ES-I3 (cell line): ENCODE results near the gene TMEM18.

Experiments
- H3K36me3 ChIP-seq: 2 replicates; pipeline ENCODE4 v1.6.1; 2013; ENCODE audit warnings: mild to moderate bottlenecking, low read length, control low read depth, moderate library complexity; ENCODE audit not compliant: insufficient read depth
- H3K4me1 ChIP-seq: 2 replicates; pipeline ENCODE4 v1.6.1; 2013; ENCODE audit warnings: mild to moderate bottlenecking, control low read depth, low read length; ENCODE audit not compliant: insufficient read depth
- H3K9ac ChIP-seq: 2 replicates; pipeline ENCODE4 v1.6.1; 2013; ENCODE audit warnings: low read depth, mild to moderate bottlenecking, low read length, moderate library complexity
- H3K9me3 ChIP-seq: 2 replicates; pipeline ENCODE4 v1.6.1; 2013; ENCODE audit warnings: mild to moderate bottlenecking, low read length, moderate library complexity; ENCODE audit not compliant: control insufficient read depth, insufficient read depth

TMEM18 gene

DNA sequence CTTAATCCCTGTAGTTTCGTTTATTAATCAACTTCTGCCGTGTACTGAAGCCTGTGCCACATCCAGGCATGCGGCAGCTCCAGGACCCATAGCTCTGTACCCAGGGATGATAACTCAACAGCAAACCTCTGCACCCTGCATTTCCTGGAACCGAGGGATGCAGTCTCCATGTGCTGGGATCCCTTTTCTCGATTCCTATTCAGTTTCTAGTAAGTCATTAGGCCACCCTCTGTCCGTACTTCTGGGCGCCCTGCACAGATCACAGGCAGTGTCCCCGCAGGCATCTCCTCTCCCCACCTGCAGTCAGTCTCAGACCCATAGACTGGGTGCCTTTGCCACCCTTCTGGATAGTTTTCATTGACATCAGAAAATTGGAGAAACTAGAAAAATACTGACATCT is 18.8 kb downstream of the TMEM18 start:
- no peaks in the 10 kb centered on the region for H3K4me1 ChIP-seq
- H3K36me3 ChIP-seq, result no peaks in the 10 kb centered on the region
- no peaks in the 10 kb centered on the region for H3K9me3 ChIP-seq
- no peak overlapping the region for H3K9ac ChIP-seq

GRCh38 chr2:657766-658165 is 19.4 kb downstream of the TMEM18 start:
- no peaks in the 10 kb centered on the region for H3K9me3 ChIP-seq
- H3K36me3 ChIP-seq, result no peaks in the 10 kb centered on the region
- H3K9ac ChIP-seq, result no peak overlapping the region
- H3K4me1 ChIP-seq, result no peaks in the 10 kb centered on the region

GRCh38 chr2:656676-657075 is 20.5 kb downstream of the TMEM18 start:
- H3K9me3 ChIP-seq, result no peaks in the 10 kb centered on the region
- H3K9ac ChIP-seq, result no peak overlapping the region
- H3K36me3 ChIP-seq, result no peaks in the 10 kb centered on the region
- no peaks in the 10 kb centered on the region for H3K4me1 ChIP-seq

- Histone ChIP-seq H3K36me3 (no peaks in the 10 kb centered on the region), H3K4me1 (no peaks in the 10 kb centered on the region), H3K9me3 (no peaks in the 10 kb centered on the region), H3K9ac (no peak overlapping the region)
Measured at GRCh38 chr2:655626-656025, 21.6 kb downstream of the TMEM18 start.

GRCh38 chr2:654896-655295 is 22.3 kb downstream of the TMEM18 start:
- H3K9me3 ChIP-seq, result no peaks in the 10 kb centered on the region
- no peaks in the 10 kb centered on the region for H3K36me3 ChIP-seq
- no peaks in the 10 kb centered on the region for H3K4me1 ChIP-seq
- H3K9ac ChIP-seq, result no peak overlapping the region

DNA sequence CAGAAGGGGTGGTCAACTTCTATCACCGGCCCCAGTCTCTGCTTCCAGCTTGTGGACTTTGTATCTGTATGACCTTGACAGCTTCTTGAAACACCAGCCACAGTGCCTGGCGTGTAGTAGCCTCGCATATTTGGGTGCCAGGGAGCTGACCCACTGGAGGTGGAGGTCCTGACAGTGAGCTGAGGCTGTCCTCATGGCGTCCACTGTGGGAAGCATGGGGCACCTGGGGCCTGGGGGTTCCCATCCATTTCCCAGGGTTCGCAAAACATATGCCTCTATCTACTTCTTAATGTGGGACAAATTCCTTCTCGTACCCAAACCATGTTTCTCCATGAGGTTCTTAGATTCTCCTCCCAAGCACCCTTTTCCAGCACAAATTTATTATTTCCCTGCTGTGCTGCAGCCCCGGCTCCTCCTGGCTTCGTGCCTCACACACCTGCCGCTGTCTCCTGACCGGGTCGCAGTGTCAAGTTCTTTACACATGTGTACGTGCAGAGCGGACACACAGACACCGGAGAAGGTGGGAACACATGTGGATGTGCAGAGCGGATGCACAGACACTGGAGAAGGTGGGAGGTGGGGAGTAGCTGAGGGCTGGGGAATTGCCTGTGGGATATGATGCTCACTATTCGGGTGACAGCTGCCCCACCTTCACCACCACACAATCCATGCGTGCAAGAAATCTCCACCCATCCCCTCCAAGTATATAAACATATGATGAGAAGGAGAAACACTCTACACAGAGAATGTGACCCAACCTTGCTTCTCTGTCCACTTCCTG is 23.4 kb downstream of the TMEM18 start:
- Histone ChIP-seq H3K4me1 (no peaks in the 10 kb centered on the region), H3K36me3 (no peaks in the 10 kb centered on the region), H3K9ac (no peak overlapping the region), H3K9me3 (no peaks in the 10 kb centered on the region)

DNA sequence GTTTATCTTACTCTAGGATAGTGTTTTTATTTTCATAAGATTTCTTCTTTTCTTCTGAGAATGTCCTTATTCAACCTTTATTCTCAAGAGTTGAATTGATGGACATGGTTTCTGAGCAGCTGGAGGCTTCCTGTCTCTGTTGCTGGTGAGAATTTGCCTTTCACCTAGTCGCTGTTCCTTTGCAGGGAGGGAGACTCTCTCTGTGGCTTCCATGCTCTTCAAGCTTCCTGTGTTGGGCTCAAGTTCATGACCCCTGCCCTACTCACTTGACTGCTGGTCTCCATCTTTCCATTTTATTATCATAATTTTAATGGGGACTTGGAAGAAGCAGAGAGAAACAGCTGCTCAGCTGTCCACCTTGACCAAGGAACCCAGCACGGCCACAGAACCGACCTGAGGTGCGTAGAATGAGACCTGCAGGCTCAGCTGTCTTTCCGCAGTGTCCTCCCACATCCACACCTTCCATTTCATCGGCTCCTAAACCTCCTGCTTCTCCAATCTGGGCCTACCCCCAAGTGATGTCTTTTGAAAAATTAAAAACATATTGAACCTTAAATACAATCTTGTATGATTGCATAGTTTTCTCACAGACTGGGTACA is 24.2 kb downstream of the TMEM18 start:
- H3K9ac ChIP-seq, result no peak overlapping the region
- H3K9me3 ChIP-seq, result no peaks in the 10 kb centered on the region
- H3K36me3 ChIP-seq, result no peaks in the 10 kb centered on the region
- H3K4me1 ChIP-seq, result no peaks in the 10 kb centered on the region

GRCh38 chr2:651951-652373 is 25.2 kb downstream of the TMEM18 start:
- H3K9me3 ChIP-seq, result no peaks in the 10 kb centered on the region
- H3K36me3 ChIP-seq, result no peaks in the 10 kb centered on the region
- H3K4me1 ChIP-seq, result no peaks in the 10 kb centered on the region
- no peak overlapping the region for H3K9ac ChIP-seq

DNA sequence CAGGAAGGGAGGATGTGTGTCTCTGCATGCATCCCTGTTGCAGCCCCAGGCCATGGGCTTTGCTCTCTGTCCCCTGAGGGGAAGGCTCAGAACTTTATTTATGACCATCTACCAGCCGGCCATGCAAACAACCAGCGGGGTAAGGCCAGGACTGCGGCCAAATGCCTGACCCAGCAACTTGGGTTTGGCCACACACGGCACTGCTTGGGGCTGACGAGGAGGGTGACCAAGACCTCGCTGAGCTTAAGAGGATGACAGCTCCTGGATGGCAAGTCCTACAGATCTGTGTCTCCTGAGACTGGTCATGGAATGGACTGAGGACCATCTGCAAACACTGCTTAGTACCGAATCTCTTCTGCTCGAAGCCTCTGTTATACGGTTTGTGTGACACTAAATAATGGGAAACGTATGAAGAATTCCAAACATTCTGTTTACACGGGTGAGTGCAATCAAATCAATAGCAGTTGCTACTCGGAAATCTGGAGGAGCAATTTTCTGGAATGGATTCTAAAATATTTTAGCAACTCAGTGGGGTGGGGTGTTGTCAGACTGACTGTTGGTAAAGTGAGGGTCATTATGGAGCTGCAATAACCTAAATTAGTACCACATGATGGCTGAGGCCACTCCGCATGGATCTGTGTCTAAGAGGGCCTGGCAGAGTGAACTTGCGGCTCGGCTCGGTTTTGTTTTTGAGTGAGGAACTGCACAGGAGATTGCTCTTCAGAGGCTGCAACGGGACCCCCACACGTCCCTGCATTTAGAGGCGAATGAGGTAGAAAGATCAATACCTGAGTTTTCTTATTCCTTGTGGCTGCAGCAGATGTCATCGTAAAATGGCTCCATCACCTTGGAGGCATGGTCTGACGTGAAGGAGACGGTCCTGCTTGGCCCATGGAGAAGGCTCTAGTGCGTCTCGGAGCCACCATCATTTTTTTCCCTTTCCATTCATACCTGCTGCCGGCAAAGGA is 26.6 kb downstream of the TMEM18 start:
- H3K9ac ChIP-seq, result no peak overlapping the region
- no peaks in the 10 kb centered on the region for H3K36me3 ChIP-seq
- no peaks in the 10 kb centered on the region for H3K4me1 ChIP-seq
- no peaks in the 10 kb centered on the region for H3K9me3 ChIP-seq

GRCh38 chr2:649426-650342 is 27.5 kb downstream of the TMEM18 start:
- no peaks in the 10 kb centered on the region for H3K4me1 ChIP-seq
- H3K9ac ChIP-seq, result no peak overlapping the region
- H3K9me3 ChIP-seq, result no peaks in the 10 kb centered on the region
- no peaks in the 10 kb centered on the region for H3K36me3 ChIP-seq

DNA sequence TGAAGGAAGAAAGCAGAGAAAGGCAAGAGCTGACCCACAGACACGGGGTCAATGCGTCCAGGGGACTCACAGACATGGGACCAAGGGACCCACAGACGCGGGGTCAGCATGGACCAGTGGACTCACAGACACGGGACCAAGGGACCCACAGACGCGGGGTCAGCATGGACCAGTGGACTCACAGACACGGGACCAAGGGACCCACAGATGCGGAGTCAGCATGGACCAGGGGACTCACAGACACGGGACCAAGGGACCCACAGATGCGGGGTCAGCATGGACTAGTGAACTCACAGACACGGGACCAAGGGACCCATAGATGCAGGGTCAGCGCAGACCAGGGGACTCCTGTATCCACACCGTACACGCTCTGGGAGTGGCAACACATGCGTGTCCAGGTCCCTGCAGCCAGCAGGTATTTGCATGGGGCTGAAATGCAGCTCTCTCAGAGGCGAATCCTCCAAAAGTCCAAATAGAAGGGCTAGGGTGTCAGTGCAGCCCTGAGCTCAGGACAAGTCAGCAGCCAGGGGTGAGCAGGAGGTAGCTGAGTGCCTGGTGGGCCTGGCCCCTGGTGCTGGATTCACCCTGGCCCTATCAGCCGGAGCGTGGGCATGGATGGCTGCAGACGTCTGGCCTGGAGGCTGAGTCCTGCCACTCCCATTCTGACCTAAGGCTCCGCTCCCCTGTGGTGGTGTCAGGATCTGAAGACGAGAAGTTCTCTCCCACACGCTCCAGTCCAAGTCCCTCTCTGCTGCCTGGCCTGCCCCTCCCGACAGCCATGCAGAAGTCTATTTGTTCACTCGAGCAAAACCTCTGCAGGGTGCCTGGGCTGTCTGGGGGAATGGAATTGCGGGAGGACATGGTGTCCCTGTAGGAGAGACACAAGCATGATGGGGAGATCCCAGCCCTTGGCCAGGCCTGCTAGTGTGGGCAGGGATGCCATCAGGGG is 28.5 kb downstream of the TMEM18 start:
- no peaks in the 10 kb centered on the region for H3K9me3 ChIP-seq
- no peak overlapping the region for H3K9ac ChIP-seq
- H3K4me1 ChIP-seq, result no peaks in the 10 kb centered on the region
- no peaks in the 10 kb centered on the region for H3K36me3 ChIP-seq

GRCh38 chr2:647691-648231 is 29.4 kb downstream of the TMEM18 start:
- no peaks in the 10 kb centered on the region for H3K9me3 ChIP-seq
- no peaks in the 10 kb centered on the region for H3K36me3 ChIP-seq
- no peak overlapping the region for H3K9ac ChIP-seq
- no peaks in the 10 kb centered on the region for H3K4me1 ChIP-seq
